ENCODE data around the gene UBE2F.

UBE2F gene

DNA sequence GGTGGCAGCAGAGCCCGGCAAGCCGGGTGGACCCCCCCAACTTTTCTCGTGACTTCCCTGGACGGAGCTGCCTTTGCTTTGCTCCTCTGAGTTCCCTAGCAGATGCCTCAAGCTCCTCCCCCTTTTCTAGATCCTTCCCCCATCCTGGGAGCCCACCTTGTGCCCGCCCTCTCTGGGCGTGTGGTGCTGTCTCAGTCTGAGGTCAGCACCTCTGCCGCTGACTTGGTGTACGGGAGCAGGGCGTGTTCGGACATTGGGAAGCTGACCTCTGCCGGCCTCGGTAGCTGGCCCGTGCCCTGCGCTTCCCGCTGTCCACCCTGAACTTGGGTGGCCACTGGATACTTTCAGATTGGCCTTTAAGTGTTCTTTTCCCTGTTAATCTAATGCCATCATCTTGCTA, 113.7 kb downstream of the UBE2F start:
- DNase-seq (ENCODE audit: low read depth), result no peak

DNA sequence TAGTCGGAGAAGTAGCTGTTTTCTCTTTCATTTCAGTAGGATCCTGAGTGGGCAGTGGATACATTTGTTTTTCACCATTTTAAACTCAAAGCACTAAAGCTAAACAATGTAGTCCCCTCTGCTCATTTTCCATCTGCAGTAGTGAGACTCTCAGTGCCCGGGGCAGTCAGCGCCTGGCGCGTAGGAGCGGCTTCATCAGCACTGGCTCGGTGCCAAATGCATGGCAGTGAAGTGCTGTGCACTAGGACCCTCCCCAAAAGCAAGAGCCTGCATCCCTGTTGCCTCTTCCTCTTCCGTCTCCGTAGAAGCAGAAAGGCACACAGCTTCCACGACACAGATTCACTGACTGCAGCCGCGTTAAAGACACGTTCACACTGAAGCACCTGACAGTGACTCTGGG, 114.3 kb downstream of the UBE2F start:
- DNase-seq (ENCODE audit: low read depth), result no peak

DNA sequence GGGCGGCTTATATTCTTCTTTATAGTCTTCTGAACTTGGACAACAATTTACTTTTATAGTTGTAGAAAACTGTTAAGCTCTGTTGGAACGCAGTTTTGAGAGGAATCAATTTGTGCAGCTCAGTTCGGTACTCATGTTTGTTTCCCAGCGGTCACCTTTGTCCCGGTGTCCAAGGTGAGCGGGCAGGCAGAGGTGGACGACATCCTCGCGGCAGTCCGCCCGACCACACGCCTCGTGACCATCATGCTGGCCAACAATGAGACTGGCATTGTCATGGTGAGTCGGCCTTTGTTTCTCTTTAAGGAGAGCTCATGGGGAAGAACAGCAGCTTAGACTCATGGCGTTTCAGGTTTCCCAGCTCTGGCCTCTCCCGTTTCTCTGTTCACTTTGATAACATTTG, 114.7 kb downstream of the UBE2F start:
- no peak for DNase-seq (ENCODE audit: low read depth)

DNA sequence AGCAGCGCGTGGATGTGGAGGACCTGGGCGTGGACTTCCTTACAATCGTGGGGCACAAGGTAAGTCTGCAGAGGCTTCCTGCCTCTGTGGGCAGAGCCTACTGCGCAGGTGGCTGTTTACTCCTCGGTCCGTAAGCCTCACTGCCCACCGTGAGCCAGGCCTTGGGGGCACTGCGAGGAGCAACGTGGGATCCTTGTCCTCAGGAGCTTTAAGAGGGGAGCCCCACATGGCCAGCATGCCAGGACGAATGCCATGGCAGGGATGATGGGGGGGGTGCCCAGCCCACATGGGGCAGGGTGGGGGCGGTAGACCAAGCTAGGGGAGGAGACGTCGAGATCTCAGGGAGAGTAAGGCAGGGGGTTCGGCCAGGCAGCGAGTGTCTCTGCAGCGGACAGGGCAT, 115.3 kb downstream of the UBE2F start:
- DNase-seq (ENCODE audit: low read depth), result no peak

DNA sequence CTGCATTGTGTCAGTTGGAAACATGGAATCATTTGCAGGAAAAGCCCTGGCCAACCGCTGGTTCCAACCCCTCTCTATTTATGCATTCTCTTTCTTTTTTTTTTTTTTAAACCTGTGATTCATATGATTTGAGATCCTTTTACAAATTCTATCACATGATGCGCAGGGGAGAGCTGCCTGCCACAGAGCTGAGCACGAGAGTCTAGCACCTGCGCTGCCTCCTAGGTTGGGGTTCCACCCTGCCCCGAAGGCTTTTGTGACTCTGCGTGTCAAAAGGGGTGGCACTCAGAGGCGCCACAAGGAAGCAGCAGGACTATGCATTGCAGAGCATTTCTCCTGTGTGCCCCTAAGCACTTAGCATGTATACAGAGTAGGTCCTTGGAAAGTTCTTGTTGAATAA, 116.0 kb downstream of the UBE2F start:
- DNase-seq (ENCODE audit: low read depth), result no peak

DNA sequence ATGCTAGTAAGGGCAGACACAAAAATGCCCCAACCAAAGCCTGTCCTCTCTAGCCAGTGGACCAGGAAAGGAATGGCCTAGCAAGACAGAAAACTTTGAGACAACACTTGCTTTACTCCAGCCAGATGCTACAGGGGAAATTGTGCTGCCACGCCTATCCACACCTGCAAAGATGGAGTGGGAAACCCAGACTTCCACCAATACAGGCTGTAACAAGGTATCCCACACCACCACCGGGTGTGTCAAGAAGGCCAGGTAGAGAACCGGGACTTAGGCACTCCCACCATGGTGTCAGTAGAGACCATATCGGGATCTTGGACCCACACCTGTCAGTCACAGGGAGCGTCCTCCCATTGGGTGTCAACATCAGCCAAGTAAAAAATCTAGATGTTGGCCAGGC, 117.1 kb downstream of the UBE2F start:
- DNase-seq (ENCODE audit: low read depth), result no peak

DNA sequence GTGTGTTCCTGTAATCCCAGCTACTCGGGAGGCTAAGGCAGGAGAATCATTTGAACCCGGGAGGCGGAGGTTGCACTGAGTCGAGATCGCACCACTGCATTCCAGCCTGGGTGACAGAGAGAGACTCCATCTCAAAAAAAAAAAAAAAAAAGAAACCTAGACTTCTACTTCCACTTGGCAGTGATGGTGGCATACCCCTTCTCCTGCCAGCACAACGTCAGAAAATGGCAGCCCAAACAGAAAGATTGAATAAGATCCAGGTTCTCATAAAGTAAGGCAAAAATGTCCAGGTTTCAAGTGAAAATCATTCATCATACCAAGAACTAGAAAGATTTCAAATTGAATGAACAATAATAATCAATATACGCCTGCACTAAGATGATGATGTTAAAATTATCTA, 117.9 kb downstream of the UBE2F start:
- no peak for DNase-seq (ENCODE audit: low read depth)

DNA sequence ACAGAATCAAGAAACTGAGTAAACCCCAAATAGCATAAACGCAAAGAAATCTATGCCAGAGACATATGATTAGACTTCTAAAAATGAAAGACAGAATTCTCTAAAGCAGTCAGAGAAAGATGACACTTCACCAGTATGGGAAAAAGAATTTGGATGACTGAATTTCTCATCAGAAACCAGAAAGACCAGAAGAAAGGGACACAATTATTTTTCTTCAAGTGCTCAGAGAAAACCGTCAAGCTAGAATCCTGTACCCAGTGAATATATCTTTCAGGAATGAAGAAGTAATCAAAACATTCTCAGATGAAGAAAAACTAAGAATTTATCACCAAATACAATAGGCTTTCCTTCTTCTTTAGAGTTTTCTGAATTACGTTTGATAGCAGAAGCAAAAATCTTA, 119.1 kb downstream of the UBE2F start:
- no peak for DNase-seq (ENCODE audit: low read depth)

DNA sequence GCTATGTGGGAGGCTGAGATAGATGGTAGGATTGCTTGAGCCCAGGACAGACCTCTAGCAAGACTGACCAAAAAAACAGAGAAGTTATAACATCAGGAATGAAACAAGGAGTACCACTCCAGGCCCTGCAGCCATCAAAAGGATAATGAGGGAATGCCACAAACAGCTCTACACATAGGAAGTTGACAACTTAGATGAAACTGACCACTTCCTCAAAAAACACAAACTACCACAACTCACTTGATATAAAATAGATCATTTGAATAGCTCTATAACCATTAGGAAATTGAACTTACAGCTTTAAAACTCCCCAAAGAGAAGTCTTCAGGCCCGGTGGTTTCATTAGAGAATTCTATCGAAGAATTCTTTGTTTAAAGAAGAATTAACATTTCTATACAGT, 120.4 kb downstream of the UBE2F start:
- DNase-seq (ENCODE audit: low read depth), result no peak

DNA sequence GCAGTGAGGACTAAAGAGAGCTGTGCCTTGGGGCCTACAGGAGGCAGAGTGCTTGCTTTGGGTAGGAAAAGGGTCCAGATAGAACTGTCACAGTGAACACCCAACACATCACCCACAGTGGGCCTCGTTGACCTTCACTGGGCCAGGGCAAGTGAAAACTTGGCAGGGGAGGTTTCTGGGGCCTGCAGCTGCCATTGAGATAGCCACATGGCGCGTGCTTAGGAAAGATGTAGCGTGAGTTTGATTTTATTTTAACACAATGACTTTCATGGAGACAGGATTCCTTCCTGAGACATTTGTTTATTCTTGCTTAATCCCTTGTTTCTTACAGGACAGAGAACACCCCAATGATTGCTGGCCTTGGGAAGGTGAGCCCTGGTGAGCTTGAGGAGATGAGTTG, 124.1 kb downstream of the UBE2F start:
- DNase-seq (ENCODE audit: low read depth), result no peak

DNA sequence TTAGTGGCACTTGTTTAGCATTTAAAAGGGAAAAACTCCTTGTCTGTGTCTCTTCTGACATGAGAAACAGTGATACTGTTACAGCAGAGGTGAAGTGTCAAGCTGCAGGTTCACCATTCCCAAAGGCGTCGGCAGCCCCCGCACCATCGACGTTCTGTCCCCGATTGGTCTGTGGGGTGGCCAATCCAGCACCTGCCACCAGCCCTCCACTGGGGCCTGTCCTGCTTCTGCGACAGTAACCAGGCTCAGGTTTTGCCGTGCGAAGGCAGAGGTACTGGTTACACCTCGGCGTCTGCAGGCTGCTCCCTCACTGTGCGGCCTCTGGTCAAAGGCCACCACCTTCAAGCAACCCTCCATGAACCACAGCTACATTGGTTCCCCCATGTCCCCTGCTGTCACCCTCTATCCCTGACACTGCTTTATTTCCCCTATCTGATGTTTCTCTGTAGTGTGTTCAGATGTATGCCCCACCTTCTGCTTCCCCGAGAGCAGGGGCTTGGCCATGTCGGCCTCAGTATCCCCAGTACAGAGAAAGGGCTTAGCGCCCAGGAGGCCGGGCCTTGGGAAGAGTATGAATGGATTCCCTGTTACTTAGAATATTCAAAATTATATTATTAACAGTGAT, 124.7 kb downstream of the UBE2F start:
- no peak for DNase-seq (ENCODE audit: low read depth)

Measured in stimulated activated CD8-positive, alpha-beta memory T cell treated with anti-CD3 and anti-CD28 coated beads, Interleukin-12 subunit alpha, Interleukin-12 subunit beta, amount 100 ng/mL, for 4 hours (primary cell).